ENCODE measurements around the gene ZNF586.

DNA sequence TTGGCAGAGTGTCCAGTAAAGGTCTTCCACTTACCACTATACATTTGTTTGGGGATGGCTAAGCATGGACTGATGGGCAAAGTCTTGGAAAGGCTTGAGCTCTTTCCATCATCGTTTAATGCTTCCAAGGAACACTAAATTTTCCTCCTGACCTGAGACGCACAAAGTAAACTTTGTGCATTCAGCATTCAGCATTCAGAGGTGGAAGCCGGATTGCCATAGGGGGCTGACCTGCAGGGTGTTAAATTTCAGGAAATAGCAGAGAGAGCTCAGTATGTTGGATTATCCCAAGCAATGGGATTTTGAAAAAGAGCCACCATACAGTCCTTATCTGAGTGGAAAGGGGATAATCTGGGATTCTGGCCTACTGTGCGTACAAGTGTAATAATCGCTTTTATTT is 31.2 kb downstream of the ZNF586 start:
- TF ChIP-seq, protein P1, sequence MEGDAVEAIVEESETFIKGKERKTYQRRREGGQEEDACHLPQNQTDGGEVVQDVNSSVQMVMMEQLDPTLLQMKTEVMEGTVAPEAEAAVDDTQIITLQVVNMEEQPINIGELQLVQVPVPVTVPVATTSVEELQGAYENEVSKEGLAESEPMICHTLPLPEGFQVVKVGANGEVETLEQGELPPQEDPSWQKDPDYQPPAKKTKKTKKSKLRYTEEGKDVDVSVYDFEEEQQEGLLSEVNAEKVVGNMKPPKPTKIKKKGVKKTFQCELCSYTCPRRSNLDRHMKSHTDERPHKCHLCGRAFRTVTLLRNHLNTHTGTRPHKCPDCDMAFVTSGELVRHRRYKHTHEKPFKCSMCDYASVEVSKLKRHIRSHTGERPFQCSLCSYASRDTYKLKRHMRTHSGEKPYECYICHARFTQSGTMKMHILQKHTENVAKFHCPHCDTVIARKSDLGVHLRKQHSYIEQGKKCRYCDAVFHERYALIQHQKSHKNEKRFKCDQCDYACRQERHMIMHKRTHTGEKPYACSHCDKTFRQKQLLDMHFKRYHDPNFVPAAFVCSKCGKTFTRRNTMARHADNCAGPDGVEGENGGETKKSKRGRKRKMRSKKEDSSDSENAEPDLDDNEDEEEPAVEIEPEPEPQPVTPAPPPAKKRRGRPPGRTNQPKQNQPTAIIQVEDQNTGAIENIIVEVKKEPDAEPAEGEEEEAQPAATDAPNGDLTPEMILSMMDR (IDR thresholded peaks at IDR 0.05): no peak
- TF ChIP-seq EP300 (IDR thresholded peaks at IDR 0.05): no peak
- no peak for TF ChIP-seq POLR2AphosphoS5 (IDR thresholded peaks at IDR 0.05)
